HG02938 (cell line): ENCODE data around the gene ATP6AP1.
"Not testable (repeated sequence)": the region's sequence is repeated elsewhere in the genome, so short reads cannot be mapped to it uniquely, and the experiment has no call there.

ENCODE experiments used
- ATAC-seq: cut with Tn5 transposase; IDR thresholded peaks from one replicate; pipeline ENCODE4 v1.9.1; 2021; ENCODE audit warnings: mild to moderate bottlenecking, moderate library complexity; ENCODE audit not compliant: unreplicated experiment

Gene ATP6AP1, protein sequence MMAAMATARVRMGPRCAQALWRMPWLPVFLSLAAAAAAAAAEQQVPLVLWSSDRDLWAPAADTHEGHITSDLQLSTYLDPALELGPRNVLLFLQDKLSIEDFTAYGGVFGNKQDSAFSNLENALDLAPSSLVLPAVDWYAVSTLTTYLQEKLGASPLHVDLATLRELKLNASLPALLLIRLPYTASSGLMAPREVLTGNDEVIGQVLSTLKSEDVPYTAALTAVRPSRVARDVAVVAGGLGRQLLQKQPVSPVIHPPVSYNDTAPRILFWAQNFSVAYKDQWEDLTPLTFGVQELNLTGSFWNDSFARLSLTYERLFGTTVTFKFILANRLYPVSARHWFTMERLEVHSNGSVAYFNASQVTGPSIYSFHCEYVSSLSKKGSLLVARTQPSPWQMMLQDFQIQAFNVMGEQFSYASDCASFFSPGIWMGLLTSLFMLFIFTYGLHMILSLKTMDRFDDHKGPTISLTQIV

GRCh38 chrX:154428176-154429171 lies at the start of gene ATP6AP1:
Gene ATP6AP1 (plus strand): TSS chrX:154428677. CDS start chrX:154428693, 16 bp downstream.
- peak; percentile 95 for ATAC-seq

DNA sequence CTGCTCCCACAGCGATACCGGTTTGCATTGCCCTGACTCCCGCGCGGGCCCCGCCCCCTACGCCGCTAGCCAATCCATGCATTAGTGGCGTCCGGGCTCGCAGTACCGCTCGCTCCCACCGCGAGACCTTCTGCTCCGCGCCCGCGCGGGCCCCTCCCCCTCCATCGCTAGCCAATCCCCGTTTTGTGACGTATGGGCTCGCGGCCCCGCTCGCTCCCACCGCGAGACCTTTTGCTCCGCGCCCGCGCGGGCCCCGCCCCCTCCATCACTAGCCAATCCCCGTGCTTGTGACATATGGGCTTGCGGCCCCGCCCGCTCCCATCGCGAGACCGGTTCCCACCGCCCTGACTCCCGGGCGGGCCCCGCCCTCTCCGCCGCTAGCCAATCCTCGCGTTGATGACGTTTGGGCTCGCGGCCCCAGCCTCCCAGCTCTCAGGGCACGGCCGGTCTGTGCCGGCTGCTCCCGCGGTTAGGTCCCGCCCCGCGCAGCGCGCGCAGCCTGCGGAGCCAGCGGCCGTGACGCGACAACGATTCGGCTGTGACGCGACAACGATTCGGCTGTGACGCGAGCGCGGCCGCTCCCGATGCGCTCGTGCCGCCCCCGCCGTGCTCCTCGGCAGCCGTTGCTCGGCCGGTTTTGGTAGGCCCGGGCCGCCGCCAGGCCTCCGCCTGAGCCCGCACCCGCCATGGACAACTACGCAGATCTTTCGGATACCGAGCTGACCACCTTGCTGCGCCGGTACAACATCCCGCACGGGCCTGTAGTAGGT lies 49.5 kb upstream of the ATP6AP1 start, which contains the start of gene EMD:
Gene EMD (plus strand): TSS at position 497 of the 770 bp plus-strand sequence. CDS start 190 bp downstream, at position 687.
- ATAC-seq: peak; percentile 80

- ATAC-seq: no peak
Observed at GRCh38 chrX:154379569-154379951, 48.9 kb upstream of the ATP6AP1 start.

DNA sequence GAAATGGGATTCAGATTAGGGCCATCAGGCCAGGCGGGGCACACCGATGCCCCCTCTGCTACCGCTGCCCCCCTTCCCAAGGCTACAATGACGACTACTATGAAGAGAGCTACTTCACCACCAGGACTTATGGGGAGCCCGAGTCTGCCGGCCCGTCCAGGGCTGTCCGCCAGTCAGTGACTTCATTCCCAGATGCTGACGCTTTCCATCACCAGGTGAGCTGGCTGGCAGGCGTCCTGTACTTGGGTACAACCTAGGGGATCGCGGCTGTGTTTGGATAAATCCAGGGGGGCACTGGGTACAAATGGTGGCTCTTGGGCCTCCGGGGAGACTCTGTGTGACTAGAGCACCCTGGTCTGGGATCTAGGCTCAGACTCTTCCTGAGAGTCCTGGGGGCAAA lies 48.3 kb upstream of the ATP6AP1 start:
- no peak for ATAC-seq

- no peak for ATAC-seq
Observed at GRCh38 chrX:154380787-154381186, 47.7 kb upstream of the ATP6AP1 start.

GRCh38 chrX:154381271-154381670 lies 47.2 kb upstream of the ATP6AP1 start:
- ATAC-seq: no peak

DNA sequence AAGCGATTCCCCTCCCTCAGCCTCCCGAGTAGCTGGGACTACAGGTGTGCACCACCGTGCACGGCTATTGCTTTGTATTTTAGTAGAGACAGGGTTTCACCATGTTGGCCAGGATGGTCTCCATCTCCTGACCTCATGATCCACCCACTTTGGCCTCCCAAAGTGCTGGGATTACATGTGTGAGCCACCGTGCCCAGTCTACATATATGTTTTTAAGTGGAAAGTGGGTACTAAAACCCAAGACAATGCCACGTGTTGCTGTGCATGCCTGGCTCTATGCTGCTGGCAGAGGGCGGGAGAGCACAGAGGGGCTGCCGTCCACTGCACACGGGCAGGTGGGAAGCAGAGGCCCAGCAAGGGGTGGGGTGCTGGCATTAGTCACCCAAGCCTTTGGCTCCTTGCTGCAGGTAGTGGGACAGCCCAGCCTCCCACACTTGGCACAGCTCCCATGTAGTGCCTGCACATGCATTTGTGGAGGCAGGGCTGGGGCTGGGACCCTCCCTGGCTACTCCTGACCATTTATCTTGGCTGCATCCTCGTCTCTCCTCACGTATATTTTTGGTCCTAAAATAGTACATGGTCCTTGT lies 45.9 kb upstream of the ATP6AP1 start:
- ATAC-seq: no peak

DNA sequence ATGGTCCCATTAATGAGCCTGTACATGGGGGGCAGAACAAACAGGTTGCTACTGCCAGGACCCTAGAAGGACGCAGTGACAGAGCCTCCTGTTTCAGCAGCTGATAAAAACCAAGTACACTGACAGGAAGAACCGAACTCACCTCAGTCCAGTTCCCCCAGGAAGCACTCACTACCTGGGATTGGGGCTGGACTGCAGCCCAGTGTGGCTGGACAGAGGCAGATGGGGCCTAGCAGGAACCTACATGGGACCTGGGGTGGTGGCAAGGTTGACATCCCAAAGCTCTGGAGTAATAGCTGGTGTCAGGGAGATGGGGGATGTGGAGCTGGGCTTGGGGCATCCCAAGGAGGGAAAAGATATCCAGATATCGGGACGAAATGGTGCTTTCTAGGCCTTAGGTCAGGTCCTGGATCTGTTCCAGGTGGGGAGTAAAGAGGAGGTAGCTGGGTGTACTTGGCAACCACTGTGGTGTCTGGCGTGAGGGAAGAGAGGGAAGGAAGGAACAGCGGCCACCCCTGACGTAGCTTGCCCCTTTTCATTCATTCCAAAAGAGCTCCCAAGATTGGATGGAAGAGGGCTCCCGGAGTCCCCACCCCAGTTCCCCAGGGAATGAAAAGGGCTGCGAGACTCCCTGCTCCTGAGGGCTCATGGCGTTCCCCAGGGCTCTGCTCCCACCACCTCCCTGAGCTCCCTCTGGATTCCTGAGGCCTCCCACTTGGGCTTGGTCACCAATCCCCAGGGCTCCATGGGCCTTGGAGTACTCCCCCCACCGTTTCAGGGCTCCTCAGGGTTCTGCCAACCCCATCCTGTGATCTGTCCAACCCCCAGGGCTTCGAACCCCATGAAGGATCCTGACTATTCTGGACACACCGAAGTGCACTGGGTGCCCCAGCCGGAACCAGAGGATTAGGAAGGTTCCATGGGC lies 44.9 kb upstream of the ATP6AP1 start:
- ATAC-seq: no peak

DNA sequence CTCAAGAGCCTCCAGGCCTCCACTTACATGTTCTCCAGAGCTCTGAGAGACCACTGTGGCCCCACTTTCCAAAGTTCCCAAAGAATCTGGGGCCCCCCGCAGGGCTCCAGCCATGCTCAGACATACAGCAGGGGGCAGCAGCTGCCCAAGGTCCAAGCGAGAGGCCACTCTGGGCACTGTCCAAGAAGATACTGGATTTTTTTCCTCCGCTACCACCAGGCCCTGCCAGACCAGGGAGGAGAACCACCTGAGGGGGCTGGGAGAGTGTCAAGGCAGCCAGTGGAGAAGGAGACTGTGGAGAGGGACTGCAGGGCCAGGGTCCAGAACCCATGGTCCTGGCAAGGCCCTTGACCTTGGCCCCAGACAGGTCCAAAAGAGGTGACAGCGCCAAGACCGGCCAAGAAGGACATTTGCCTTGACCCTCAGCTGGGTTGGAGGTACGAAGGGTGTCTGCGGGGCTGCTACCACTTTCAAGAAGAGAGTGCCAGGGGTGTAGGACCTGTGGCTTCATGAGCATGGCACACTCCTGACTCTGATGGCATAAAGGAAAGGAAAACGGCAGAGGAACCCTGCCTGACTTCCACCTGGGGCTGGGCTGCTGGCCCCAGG lies 44.1 kb upstream of the ATP6AP1 start:
- ATAC-seq: no peak

DNA sequence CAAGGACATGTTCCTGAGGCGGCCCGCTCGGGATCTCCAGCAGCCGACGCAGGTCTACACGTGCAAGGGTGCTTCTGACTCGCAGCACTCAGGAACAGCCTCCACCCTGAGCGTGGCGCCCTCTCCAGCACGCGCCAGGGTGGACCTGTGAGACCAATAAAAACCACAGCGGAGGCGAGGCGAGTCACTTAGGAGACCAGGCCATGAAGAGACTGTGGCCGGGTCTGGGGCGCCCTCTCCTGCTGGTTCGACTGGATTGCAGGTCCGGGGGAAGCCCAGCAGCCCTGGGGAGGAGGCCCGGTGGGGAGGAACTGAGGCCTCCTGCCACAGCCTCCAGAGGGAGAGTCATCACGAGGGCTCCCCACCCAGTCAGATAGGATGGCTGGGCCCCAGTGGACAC lies 40.4 kb upstream of the ATP6AP1 start:
- ATAC-seq: not testable (repeated sequence)

DNA sequence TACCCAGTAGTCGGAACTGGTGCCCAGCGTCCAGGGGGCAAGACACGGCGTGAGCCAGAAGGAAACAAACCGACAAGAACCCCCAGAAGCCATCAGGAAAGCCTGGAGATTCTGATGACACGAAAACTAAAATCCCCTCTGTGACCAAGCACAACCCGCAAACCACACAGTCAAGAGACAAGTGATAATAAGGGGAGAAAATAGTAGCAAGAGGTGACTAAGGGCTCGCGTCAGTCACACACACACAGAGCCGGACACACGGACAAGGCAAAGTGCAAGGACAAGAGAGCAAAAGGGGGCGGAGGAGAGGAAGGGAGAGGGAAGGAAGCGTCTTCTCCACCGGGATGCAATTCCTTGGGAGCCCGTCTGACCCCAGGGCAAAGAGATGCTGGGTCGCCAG lies 39.8 kb upstream of the ATP6AP1 start:
- peak; percentile 20 for ATAC-seq

GRCh38 chrX:154389812-154390747 lies 38.4 kb upstream of the ATP6AP1 start:
- ATAC-seq: peak; percentile 58

DNA sequence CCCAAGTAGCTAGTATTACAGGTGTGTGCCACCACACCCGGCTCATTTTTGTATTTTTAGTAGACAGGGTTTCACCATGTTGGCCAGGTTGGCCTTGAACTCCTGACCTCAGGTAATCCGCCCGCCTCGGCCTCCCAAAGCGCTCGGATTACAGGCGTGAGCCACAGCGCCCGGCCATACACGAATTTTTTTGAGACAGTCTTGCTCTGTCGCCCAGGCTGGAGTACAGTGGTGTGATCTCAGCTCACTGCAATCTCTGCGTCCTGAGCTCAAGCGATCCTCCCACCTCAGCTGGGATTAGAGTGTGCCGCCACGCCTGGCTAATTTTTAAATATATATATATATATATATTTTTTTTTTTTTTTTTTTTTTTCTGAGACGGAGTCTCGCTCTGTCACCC lies 32.1 kb upstream of the ATP6AP1 start:
- ATAC-seq: not testable (repeated sequence)

DNA sequence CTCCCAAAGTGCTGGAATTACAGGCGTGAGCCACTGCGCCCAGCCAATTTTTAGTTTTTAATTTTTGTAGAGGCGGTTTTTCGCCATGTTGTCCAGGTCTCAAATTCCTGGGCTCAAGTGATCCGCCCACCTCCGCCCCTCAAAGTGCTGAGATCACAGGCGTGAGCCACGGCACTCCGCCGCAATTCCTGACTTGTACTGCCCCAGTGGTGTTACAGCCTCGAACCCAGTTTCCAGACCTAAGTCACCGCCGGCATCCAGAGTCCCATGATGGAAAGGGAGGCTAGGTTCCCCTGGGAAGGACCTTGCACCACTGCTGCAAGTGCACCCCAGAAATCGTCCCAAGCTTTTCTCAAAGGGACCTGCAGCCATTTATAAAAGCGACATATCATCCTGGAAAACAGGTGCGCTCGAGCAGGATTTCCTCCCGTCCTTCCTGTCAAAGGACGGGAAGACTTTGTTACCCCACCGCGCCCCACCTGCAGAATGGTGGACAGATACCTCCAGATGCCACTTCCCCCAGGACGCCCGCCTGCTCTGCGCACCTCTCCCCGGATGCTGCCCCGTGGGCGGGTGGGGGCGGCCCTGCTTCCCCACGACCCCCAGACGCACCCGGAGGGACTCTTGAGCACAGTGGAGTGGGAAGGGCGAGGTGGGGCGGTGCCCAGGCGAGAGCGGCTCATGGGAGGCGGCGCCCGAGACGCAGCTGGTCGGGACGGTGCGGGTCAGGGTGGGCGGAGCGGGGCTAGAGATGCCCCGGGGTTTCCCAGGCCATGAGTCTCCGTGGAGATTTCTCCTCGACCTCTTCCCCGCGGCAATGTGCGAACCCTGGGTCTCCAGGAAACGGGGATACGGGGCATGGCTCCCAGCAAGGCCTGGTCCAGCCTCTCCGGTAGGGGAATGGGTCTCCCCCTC lies 31.2 kb upstream of the ATP6AP1 start:
- peak; percentile 31 for ATAC-seq

- ATAC-seq: peak; percentile 65
Observed at GRCh38 chrX:154397888-154398667, 30.4 kb upstream of the ATP6AP1 start, which contains the start of gene RPL10. Gene RPL10 (plus strand): TSS chrX:154398377. CDS start chrX:154398520, 143 bp downstream.
